HG02938 (cell line): Measurements from ENCODE around the gene FAM53A.
"Not testable (repeated sequence)": the region's sequence is repeated elsewhere in the genome, so short reads cannot be mapped to it uniquely, and the experiment has no call there.

Experiments used
- ATAC-seq: cut with Tn5 transposase; IDR thresholded peaks from one replicate; pipeline ENCODE4 v1.9.1; 2021; ENCODE audit warnings: mild to moderate bottlenecking, moderate library complexity; ENCODE audit not compliant: unreplicated experiment

The FAM53A gene

GRCh38 chr4:1717129-1718094 lies 33.3 kb upstream of the FAM53A start:
- ATAC-seq = no peak

GRCh38 chr4:1716065-1716945 lies 32.2 kb upstream of the FAM53A start:
- no peak for ATAC-seq

DNA sequence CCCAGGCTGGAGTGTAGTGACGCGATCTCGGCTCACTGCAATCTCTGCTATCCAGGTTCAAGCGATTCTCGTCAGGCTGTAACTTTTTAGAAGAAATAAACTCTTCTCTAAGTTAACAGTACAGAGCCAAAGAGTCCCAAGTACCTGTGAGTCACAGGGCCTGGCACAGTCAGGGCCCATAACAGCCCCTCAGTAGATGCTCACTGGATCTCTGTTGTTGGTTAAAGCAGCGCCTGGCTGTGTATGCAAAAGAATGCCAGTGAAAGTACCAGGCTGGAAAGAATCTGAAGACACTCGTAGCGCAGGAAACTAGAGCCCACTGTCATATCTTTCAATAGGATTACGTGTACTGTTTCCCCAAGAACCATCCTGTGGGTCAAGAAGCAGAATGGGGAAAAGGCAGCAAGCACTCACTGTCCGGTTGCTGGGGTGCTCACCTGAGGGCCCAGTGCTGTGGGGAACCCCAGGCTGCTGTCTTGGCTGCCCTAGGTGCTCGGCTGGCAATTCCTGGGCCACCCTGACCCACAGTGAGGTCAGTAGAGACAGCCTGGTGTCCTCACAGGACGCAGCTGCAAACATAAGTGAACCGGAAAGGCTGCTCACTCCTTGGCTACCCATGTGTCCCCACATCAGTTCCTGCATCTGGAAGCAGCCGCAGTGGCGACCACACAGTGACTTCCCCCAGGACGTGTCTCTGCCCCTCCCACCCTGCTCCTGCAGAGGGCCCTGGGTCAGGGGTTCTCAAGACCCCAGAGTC lies 31.1 kb upstream of the FAM53A start:
- ATAC-seq = no peak

GRCh38 chr4:1714303-1715001 lies 30.3 kb upstream of the FAM53A start:
- ATAC-seq = no peak

GRCh38 chr4:1713003-1713851 lies 29.1 kb upstream of the FAM53A start:
- ATAC-seq = peak; percentile 25

GRCh38 chr4:1712216-1713002 lies 28.3 kb upstream of the FAM53A start, which contains the start of gene SLBP:
Gene SLBP, minus strand, starts transcription at chr4:1712319. Its CDS starts 131 bp downstream, at chr4:1712188.
- peak; percentile 77 for ATAC-seq

- peak; percentile 5 for ATAC-seq
Measured at GRCh38 chr4:1711571-1712215, 27.6 kb upstream of the FAM53A start.

DNA sequence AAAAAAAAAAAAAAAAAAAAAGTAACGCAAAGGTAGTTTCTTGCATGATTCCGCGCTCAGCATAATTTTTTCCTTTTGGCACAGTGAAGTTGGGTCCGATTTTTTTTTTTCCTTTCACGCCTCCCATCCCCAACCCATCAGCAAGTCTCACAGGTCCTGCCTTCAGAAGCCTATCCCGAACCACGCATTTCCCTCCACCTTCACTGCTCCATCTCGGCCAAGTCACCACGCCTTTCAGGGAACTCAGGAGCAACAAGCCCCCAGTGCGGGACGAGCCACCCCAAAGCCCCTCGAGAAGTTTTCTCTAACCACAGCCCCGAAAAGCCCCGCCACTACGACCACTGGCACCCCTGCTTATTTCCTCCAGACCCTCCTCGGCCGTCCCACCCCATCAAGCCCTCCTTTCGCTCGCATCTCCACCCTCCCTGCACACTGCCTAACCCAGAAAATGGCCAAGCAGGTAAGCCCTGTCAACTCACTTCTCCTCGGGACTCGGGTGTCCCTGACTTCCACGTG lies 27.0 kb upstream of the FAM53A start:
- no peak for ATAC-seq

DNA sequence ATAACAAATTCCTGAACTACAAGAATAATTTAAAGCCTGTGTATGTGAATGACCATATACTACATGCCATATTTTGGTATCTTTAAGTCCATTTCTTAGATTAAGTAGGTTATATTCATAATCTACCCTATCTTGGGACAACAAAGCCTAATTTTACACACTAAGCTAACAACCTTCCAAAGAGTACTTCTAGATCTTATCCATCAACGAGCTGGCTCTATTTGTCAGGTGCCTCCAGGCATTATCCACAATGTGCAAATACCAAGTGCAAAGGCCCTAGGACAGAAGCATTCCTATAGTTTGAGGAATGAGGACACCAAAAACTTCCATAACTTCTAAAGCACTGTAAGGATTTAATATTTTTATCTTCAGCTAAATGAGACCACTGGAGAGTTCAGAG lies 24.5 kb upstream of the FAM53A start:
- no peak for ATAC-seq

- no peak for ATAC-seq
Measured at GRCh38 chr4:1706358-1706757, 22.2 kb upstream of the FAM53A start.

DNA sequence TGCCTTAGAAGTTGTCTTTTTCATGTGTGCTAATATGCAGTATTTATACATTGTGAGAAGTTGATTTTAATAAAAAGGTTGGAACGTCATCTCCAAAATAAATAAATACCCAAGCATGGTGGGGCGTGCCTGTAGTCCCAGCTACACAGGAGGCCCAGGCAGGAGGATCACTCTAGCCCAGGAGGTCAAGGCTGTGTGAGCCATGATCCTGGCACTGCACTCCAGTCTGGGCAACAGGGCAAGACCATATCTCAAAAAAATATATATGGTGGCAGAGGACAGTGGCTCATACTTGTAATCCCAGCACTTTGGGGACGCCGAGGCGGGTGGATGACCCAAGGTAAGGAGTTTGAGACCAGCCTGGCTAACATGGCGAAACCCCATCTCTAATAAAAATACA lies 21.6 kb upstream of the FAM53A start:
- ATAC-seq = no peak

DNA sequence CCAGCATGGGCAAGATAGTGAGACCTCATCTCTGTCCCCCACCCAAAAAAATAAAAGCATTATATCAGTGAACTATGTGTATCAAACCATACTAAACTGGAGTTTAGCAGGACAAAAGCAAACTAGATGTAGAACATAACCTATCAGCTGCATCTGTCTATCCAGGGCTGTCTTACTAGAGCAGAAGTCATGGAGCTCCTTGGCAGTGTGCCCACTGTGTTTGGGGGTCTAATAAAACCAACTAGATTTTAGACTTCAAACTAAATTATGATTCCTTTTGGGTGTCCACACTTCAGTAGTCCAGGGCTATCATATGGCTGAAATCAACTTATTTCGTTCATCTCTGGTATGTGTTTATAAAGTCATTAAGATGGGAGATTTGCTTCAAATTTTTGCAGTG lies 19.8 kb upstream of the FAM53A start:
- ATAC-seq = no peak

- not testable (repeated sequence) for ATAC-seq
Measured at GRCh38 chr4:1701671-1702070, 17.6 kb upstream of the FAM53A start.

GRCh38 chr4:1695913-1696312 lies 11.8 kb upstream of the FAM53A start:
- ATAC-seq = no peak

DNA sequence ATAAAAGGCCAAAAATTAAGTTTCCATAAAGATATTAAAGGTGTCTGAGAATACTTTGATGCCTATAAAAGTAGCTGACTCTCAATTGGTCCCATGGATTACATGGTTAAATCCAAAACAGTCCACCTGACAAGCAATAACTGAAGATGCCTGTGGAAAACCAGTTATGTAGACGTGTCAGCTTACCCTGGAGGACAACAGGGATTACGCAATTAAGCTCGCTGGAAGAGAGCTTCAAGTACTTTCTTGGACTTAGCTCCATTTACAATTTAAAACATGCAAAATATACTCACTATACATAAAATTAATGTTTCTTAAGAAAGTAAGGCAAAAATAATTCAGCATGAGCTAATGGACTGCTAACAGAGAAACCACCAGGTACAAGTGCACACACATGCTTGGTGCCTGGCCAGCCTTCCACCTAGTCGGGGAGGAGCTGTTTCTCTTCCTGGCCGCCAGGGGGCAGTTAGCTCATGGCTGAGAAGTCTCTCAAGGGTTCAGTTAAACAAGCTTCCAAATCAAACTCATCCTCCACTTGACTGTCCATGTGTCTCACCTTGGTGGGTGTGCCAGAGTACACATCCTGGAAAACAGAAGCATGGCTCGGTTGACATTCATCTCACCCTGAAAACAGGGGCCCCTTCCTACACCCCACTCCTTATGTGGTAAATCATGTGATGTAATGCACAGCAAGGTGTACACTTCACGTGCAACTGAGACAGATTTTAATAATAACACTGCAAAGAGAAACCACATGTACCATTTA lies 9.2 kb upstream of the FAM53A start:
- ATAC-seq = peak; percentile 75

- ATAC-seq = no peak
Measured at GRCh38 chr4:1691737-1692373, 7.7 kb upstream of the FAM53A start.

DNA sequence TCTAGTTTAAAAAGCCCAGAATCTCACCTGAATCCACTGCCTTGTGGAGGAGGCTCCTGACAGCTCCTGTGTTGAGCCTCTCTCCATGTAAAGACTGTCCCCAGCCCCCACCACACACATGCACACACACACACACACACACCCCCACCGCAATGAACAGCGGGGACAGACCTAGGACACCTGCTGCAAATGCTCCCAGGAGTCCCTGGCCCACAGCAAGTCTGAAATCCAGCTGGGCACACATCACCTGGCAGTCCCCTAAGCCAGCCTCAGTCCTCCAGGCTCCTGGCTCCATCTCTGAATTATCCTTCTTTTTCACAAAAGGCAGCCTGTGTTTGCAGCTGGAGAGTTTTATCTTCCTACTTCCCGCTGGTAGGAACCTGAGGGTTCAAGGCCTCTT lies 6.6 kb upstream of the FAM53A start:
- ATAC-seq = no peak
